Endothelial cell of umbilical vein (primary cell): ENCODE measurements around the gene GPATCH1. TPM values are rescaled to one million over a fixed set of nuclear protein-coding genes. Genes with fewer than 3 reads are reported as not detected.

Source experiments
- BruUV-seq: library from RNA; stranded (reverse); fragments of 400-500 nt; replicated peaks from 2 replicates; lab custom pipeline; 2021; lab: Mats Ljungman, UMichigan
- CTCF ChIA-PET: fragments of 300-600, 350-600 bp; sonication (Branson Sonifier 250); formaldehyde crosslinking; loops from one replicate; lab custom pipeline; 2021; ENCODE audit warnings: antibody characterized with exemption, inconsistent platforms; lab: Charles Lee
- POLR2A ChIA-PET: fragments of 300-600, 350-600 bp; sonication (Branson Sonifier 250); formaldehyde crosslinking; loops from one replicate; lab custom pipeline; 2021; ENCODE audit warnings: antibody characterized with exemption, inconsistent platforms; lab: Charles Lee
- DNase-seq: peaks from one replicate; pipeline ENCODE4 v3.0.0-alpha.2; 2011; ENCODE audit warnings: low read depth, low spot score
- FAIRE-seq: peaks from 2 replicates; lab custom pipeline; 2011; peaks lifted over from hg19 to GRCh38; lab: Jason Lieb, UNC
- H2AFZ ChIP-seq: 2 replicates; pipeline ENCODE4 v1.6.0; 2012; ENCODE audit warnings: low read depth, low read length, control low read depth, inconsistent platforms
- H3K27ac ChIP-seq: 2 replicates; pipeline ENCODE4 v1.5.1; 2011; ENCODE audit warnings: low read depth, mild to moderate bottlenecking, control low read depth, low read length, moderate library complexity; ENCODE audit not compliant: insufficient read depth
- H3K27me3 ChIP-seq, 2 experiments: 2 replicates each; pipeline versions ENCODE4 v1.6.0 to v1.6.1; 2011; ENCODE audit warnings: low read length in 2 of 2, mixed read lengths in 1 of 2; ENCODE audit not compliant: control insufficient read depth in 2 of 2, insufficient read depth in 2 of 2
- H3K36me3 ChIP-seq, 2 experiments: 2 replicates in 1 of 2; 3 replicates in 1 of 2; pipeline ENCODE4 v1.5.1; 2011; ENCODE audit warnings: low read length in 2 of 2, mild to moderate bottlenecking in 1 of 2, moderate library complexity in 1 of 2; ENCODE audit not compliant: control insufficient read depth in 2 of 2, insufficient read depth in 2 of 2; ENCODE audit errors: extremely low read depth in 1 of 2
- H3K4me1 ChIP-seq: 3 replicates; pipeline ENCODE4 v1.5.1; 2011; ENCODE audit warnings: mild to moderate bottlenecking, low read length; ENCODE audit not compliant: control insufficient read depth, insufficient read depth; ENCODE audit errors: extremely low read depth
- H3K4me2 ChIP-seq: 2 replicates; pipeline ENCODE4 v1.6.1; 2011; ENCODE audit warnings: low read length, control low read depth, mixed read lengths; ENCODE audit not compliant: insufficient read depth
- H3K4me3 ChIP-seq, 3 experiments: fragments of 200-600 bp in 1 of 3; sonication (generic), shearing (Covaris generic) in 1 of 3; replicated peaks in 1 of 3; 2 replicates each; pipeline ENCODE4 v1.5.1; 2011 to 2016; ENCODE audit warnings: control low read depth in 3 of 3, low read length in 3 of 3, mild to moderate bottlenecking in 2 of 3, inconsistent platforms in 1 of 3, low read depth in 1 of 3, moderate library complexity in 1 of 3; ENCODE audit not compliant: insufficient read depth in 1 of 3
- H3K79me2 ChIP-seq: 2 replicates; pipeline ENCODE4 v1.6.0; 2012; ENCODE audit warnings: low read length, inconsistent platforms; ENCODE audit not compliant: control insufficient read depth, insufficient read depth
- H3K9ac ChIP-seq: replicated peaks from 2 replicates; pipeline ENCODE3; 2011; ENCODE audit warnings: low read length, control low read depth; ENCODE audit not compliant: insufficient read depth; ENCODE audit errors: extremely low read depth
- H3K9me1 ChIP-seq: replicated peaks from 3 replicates; pipeline ENCODE4 v1.6.0; 2011; ENCODE audit warnings: mild to moderate bottlenecking, low read length; ENCODE audit not compliant: control insufficient read depth, insufficient read depth; ENCODE audit errors: extremely low read depth
- H3K9me3 ChIP-seq: replicated peaks from 2 replicates; pipeline ENCODE4 v1.5.1; 2012; ENCODE audit warnings: low read length, inconsistent platforms; ENCODE audit not compliant: control insufficient read depth, insufficient read depth
- H4K20me1 ChIP-seq: replicated peaks from 2 replicates; pipeline ENCODE3; 2011; ENCODE audit warnings: mild to moderate bottlenecking, low read length; ENCODE audit not compliant: control insufficient read depth, insufficient read depth; ENCODE audit errors: extremely low read depth
- CTCF ChIP-seq, 2 donors: IDR thresholded peaks; 1 replicate in 1 of 2; 2 replicates in 1 of 2; pipeline ENCODE4 v1.5.1; 2011; ENCODE audit warnings: low read length in 2 of 2, mild to moderate bottlenecking in 2 of 2, moderate library complexity in 2 of 2, control low read depth in 1 of 2, inconsistent platforms in 1 of 2, low read depth in 1 of 2; ENCODE audit not compliant: insufficient read depth in 1 of 2; ENCODE audit errors: extremely low read depth in 1 of 2
- EZH2 ChIP-seq: IDR thresholded peaks from 2 replicates; pipeline ENCODE4 v1.6.1; 2012; ENCODE audit warnings: borderline replicate concordance, low read depth, mild to moderate bottlenecking, moderate library complexity, low read length, inconsistent platforms; ENCODE audit not compliant: severe bottlenecking
- FOS ChIP-seq: IDR thresholded peaks from 2 replicates; pipeline ENCODE4 v1.6.1; 2011; ENCODE audit warnings: mild to moderate bottlenecking, low read length, moderate library complexity, borderline replicate concordance; ENCODE audit not compliant: insufficient read depth
- GATA2 ChIP-seq: IDR thresholded peaks from 2 replicates; pipeline ENCODE4 v1.7.0; 2011; ENCODE audit warnings: low read depth, mild to moderate bottlenecking, moderate library complexity, mixed read lengths, low read length; ENCODE audit not compliant: insufficient read length, insufficient read depth
- JUN ChIP-seq: IDR thresholded peaks from 2 replicates; pipeline ENCODE4 v1.6.1; 2011; ENCODE audit warnings: borderline replicate concordance, low read depth; ENCODE audit not compliant: insufficient read length, insufficient read depth
- MYC ChIP-seq: IDR thresholded peaks from one replicate; pipeline ENCODE4 v1.6.1; 2011; ENCODE audit warnings: mild to moderate bottlenecking, low read depth, low read length
- POLR2A ChIP-seq: IDR thresholded peaks from 2 replicates; pipeline ENCODE4 v1.6.1; 2012; ENCODE audit warnings: low read depth, mild to moderate bottlenecking, control low read depth, low read length
- POLR2AphosphoS5 ChIP-seq: IDR thresholded peaks from 2 replicates; pipeline ENCODE4 v1.6.1; 2012; ENCODE audit warnings: low read depth, mild to moderate bottlenecking, control low read depth, low read length, moderate library complexity; ENCODE audit not compliant: insufficient read depth
- dilution Hi-C: fragments of 300-500 bp; cut with MboI; formaldehyde crosslinking; loops from one replicate; pipeline ENCODE4 v1.15.0; 2019; ENCODE audit warnings: low sequenced_read_pairs; ENCODE audit not compliant: extremely low pct_ligation_motif_present
- intact Hi-C: fragments of 100-400 bp; cut with micrococcal nuclease; formaldehyde crosslinking; loops from one replicate; pipeline ENCODE4 v1.10.0; 2022
- polyA plus RNA-seq, 4 experiments: library from polyadenylated mRNA; depleted of rRNA in 3 of 4; stranded (reverse) in 3 of 4; unstranded in 1 of 4; fragments of >200 nt; gene quantifications; 2 replicates each; pipeline versions ENCODE4 v1.2.1 to v1.2.3, GENCODE V29; 2011 to 2012; ENCODE audit warnings: missing spikeins in 1 of 4
- total RNA-seq: library from RNA; stranded (reverse); gene quantifications from 2 replicates; pipeline ENCODE4 v1.2.3, GENCODE V29; 2021
- TF ChIP-seq, protein P1 (sequence below): IDR thresholded peaks from 2 replicates; pipeline ENCODE4 v1.6.1; 2011; ENCODE audit not compliant: insufficient read depth, insufficient read length

Gene GPATCH1
- total and polyA plus RNA-seq, 2 donors (not counting 3 experiments of a cell fraction or from before 2014, with no cell fraction given) = 4.5 to 9.2 TPM

GRCh38 chr19:33047422-33047821, 33.6 kb upstream of the GPATCH1 start:
- no TSS peak for BruUV-seq
- H3K27ac ChIP-seq = no peak overlapping the region
- H3K4me3 ChIP-seq = no peak overlapping the region
- POLR2A ChIA-PET = no interaction called here
- no peak overlapping the region for H3K9ac ChIP-seq
- no peaks in the 10 kb centered on the region for H4K20me1 ChIP-seq
- DNase-seq = no peak
- H2AFZ ChIP-seq = no peak overlapping the region
- CTCF ChIA-PET = no interaction called here
- TF ChIP-seq GATA2 = no peak
- no peak for TF ChIP-seq POLR2AphosphoS5
- TF ChIP-seq FOS = no peak
- TF ChIP-seq MYC = no peak
- TF ChIP-seq POLR2A = no peak
- TF ChIP-seq CTCF (IDR thresholded peaks at IDR 0.05; ENCODE audit: extremely low read depth in 1 of 2, insufficient read depth in 1 of 2, low read depth in 1 of 2, low read length in 2 of 2) = no peak
- no peak for TF ChIP-seq EZH2
- no peak for TF ChIP-seq JUN
- TF ChIP-seq, protein P1, sequence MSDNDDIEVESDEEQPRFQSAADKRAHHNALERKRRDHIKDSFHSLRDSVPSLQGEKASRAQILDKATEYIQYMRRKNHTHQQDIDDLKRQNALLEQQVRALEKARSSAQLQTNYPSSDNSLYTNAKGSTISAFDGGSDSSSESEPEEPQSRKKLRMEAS = no peak
- intact Hi-C loops (no loop called here), dilution Hi-C loops (no loop called here)
- no peak overlapping the region for H3K4me2 ChIP-seq
- H3K79me2 ChIP-seq = no peaks in the 10 kb centered on the region
- no peak for FAIRE-seq
- no peaks in the 10 kb centered on the region for H3K36me3 ChIP-seq
- no peaks in the 10 kb centered on the region for H3K4me1 ChIP-seq
- H3K27me3 ChIP-seq = no peaks in the 10 kb centered on the region
- no peaks in the 10 kb centered on the region for H3K9me3 ChIP-seq
- no peaks in the 10 kb centered on the region for H3K9me1 ChIP-seq
